Activated T-cell treated with anti-CD3 and anti-CD28 coated beads, Interleukin-2, amount 50 U/mL, for 48 hours (primary cell): ENCODE data around the gene ZSCAN20.
"Not testable (repeated sequence)": the region's sequence is repeated elsewhere in the genome, so short reads cannot be mapped to it uniquely, and the experiment has no call there.

Source experiments
- DNase-seq, 2 experiments: peaks; one replicate each; pipeline ENCODE4 v3.0.0-alpha.2; 2020

ZSCAN20 gene

GRCh38 chr1:33497410-33497809 lies 25.0 kb downstream of the ZSCAN20 start:
- no peak for DNase-seq

- DNase-seq: no peak
Measured at GRCh38 chr1:33500547-33500946, 28.1 kb downstream of the ZSCAN20 start.

- DNase-seq: no peak
Measured at GRCh38 chr1:33501309-33501708, 28.9 kb downstream of the ZSCAN20 start.

GRCh38 chr1:33501774-33502173 lies 29.3 kb downstream of the ZSCAN20 start:
- DNase-seq: no peak

GRCh38 chr1:33502726-33503125 lies 30.3 kb downstream of the ZSCAN20 start:
- DNase-seq: no peak

GRCh38 chr1:33503506-33503905 lies 31.1 kb downstream of the ZSCAN20 start:
- DNase-seq: no peak

GRCh38 chr1:33507661-33508060 lies 35.2 kb downstream of the ZSCAN20 start:
- no peak for DNase-seq

GRCh38 chr1:33508151-33508550 lies 35.7 kb downstream of the ZSCAN20 start:
- no peak for DNase-seq

- not testable (repeated sequence) for DNase-seq
Measured at GRCh38 chr1:33509276-33509675, 36.8 kb downstream of the ZSCAN20 start.

- no peak for DNase-seq
Measured at GRCh38 chr1:33512226-33513011, 40.0 kb downstream of the ZSCAN20 start.

- no peak for DNase-seq
Measured at GRCh38 chr1:33515112-33515511, 42.7 kb downstream of the ZSCAN20 start.

GRCh38 chr1:33515607-33516006 lies 43.2 kb downstream of the ZSCAN20 start:
- no peak for DNase-seq

- no peak for DNase-seq
Measured at GRCh38 chr1:33516428-33516827, 44.0 kb downstream of the ZSCAN20 start.

GRCh38 chr1:33516891-33517567 lies 44.6 kb downstream of the ZSCAN20 start:
- no peak for DNase-seq

- no peak for DNase-seq
Measured at GRCh38 chr1:33517596-33518250, 45.3 kb downstream of the ZSCAN20 start.

- DNase-seq: no peak
Measured at GRCh38 chr1:33519240-33519884, 46.9 kb downstream of the ZSCAN20 start.

GRCh38 chr1:33524586-33524985 lies 52.1 kb downstream of the ZSCAN20 start:
- no peak for DNase-seq

GRCh38 chr1:33527934-33528333 lies 55.5 kb downstream of the ZSCAN20 start:
- DNase-seq: no peak

- no peak for DNase-seq
Measured at GRCh38 chr1:33529957-33530356, 57.5 kb downstream of the ZSCAN20 start.

- no peak for DNase-seq
Measured at GRCh38 chr1:33532250-33532649, 59.8 kb downstream of the ZSCAN20 start.

GRCh38 chr1:33532936-33533335 lies 60.5 kb downstream of the ZSCAN20 start:
- DNase-seq: no peak

GRCh38 chr1:33535334-33535733 lies 62.9 kb downstream of the ZSCAN20 start:
- no peak for DNase-seq

- no peak for DNase-seq
Measured at GRCh38 chr1:33537885-33538284, 65.4 kb downstream of the ZSCAN20 start.
